H1 (cell line): ENCODE measurements around the gene ADSS1. TPM values are rescaled to one million over a fixed set of nuclear protein-coding genes. Genes with fewer than 3 reads are reported as not detected.

ENCODE experiments used
- JUND ChIP-seq: IDR thresholded peaks from 2 replicates; pipeline ENCODE4 v1.6.1; 2011; ENCODE audit warnings: mild to moderate bottlenecking, improper control_type of control experiment, low read length
- polyA plus RNA-seq, 7 experiments: library from polyadenylated mRNA; depleted of rRNA in 3 of 7; stranded (reverse) in 5 of 7; unstranded in 2 of 7; fragments of >200 nt in 5 of 7; fragments of 200-250 nt in 2 of 7; gene quantifications; 1 replicate in 5 of 7; 2 replicates in 1 of 7; 4 replicates in 1 of 7; pipeline versions ENCODE4 v1.2.1 to v1.2.3, GENCODE V29; 2011 to 2013; ENCODE audit warnings: missing spikeins in 2 of 7, mixed read lengths in 2 of 7
- total RNA-seq: library from RNA; stranded (reverse); fragmentation: NEBNext Ultra II Directional; extraction: Animal tissue kit (Norgen Biotek cat#: 25700); gene quantifications from 2 replicates; pipeline ENCODE4 v1.2.1, GENCODE V29; 2021

Gene ADSS1
- total and polyA plus RNA-seq, 2 of the 8 experiments (the other 6 are each of a cell fraction or from before 2014, with no cell fraction given), result 7.1 to 7.9 TPM

- TF ChIP-seq JUND, result no peak
Measured at GRCh38 chr14:104786726-104787675, 63.0 kb downstream of the ADSS1 start (continued).
